H1 (cell line): ENCODE measurements around the gene DAAM1.

ENCODE experiments used
- BRCA1 ChIP-seq: IDR thresholded peaks from 2 replicates; pipeline ENCODE4 v1.6.1; 2012; ENCODE audit warnings: low read depth, low read length, improper control_type of control experiment
- CTCF ChIP-seq, 3 experiments: IDR thresholded peaks; 1 replicate in 2 of 3; 2 replicates in 1 of 3; pipeline versions ENCODE4 v1.5.1 to v1.6.1; 2011; ENCODE audit warnings: low read length in 3 of 3, mild to moderate bottlenecking in 3 of 3, inconsistent platforms in 2 of 3, low read depth in 1 of 3, moderate library complexity in 1 of 3; ENCODE audit not compliant: insufficient read depth in 1 of 3; ENCODE audit errors: control extremely low read depth in 1 of 3
- MAX ChIP-seq: IDR thresholded peaks from 2 replicates; pipeline ENCODE4 v1.6.1; 2012; ENCODE audit warnings: inconsistent platforms
- POLR2AphosphoS5 ChIP-seq: IDR thresholded peaks from 2 replicates; pipeline ENCODE4 v1.6.1; 2011; ENCODE audit warnings: low read depth, low read length
- SIN3A ChIP-seq, 2 experiments: IDR thresholded peaks in 1 of 2; conservative IDR thresholded peaks in 1 of 2; 2 replicates each; pipeline ENCODE4 v1.6.1; 2011 to 2012; ENCODE audit warnings: low read length in 2 of 2, improper control_type of control experiment in 1 of 2, low read depth in 1 of 2, mild to moderate bottlenecking in 1 of 2
- TAF1 ChIP-seq: IDR thresholded peaks from 2 replicates; pipeline ENCODE4 v1.6.1; 2011; ENCODE audit warnings: mild to moderate bottlenecking, low read depth, low read length

- TF ChIP-seq MAX (no peak), TAF1 (no peak), CTCF (IDR thresholded peaks at IDR 0.05; ENCODE audit: control extremely low read depth in 1 of 3, insufficient read depth in 1 of 3, low read depth in 1 of 3, low read length in 3 of 3) (no peak), SIN3A (conservative IDR thresholded peaks at IDR 0.05 in 1 of 2, IDR thresholded peaks at IDR 0.05 in 1 of 2; ENCODE audit: low read depth in 1 of 2, low read length in 2 of 2) (no peak), BRCA1 (no peak), POLR2AphosphoS5 (no peak)
These were observed 92.5 kb downstream of the DAAM1 start for GRCh38 chr14:59280961-59281360.
